AG04450 (cell line): ENCODE data around the gene FOXJ3. TPM values are rescaled to one million over a fixed set of nuclear protein-coding genes. Genes with fewer than 3 reads are reported as not detected.
A peak's percentile ranks its signal among the peaks of the same experiment; 100 is the strongest.

Experiments
- CTCF ChIA-PET: fragments of 300-600, 350-600 bp; formaldehyde crosslinking; extraction: SDS; loops from one replicate; lab custom pipeline; 2022; ENCODE audit warnings: antibody characterized with exemption, inconsistent platforms; lab: Charles Lee
- POLR2A ChIA-PET: fragments of 350-600 bp; formaldehyde crosslinking; extraction: SDS; loops from one replicate; lab custom pipeline; 2021; ENCODE audit warnings: antibody characterized with exemption, inconsistent platforms; lab: Yijun Ruan, JAX
- DNase-seq: peaks from one replicate; pipeline ENCODE4 v3.0.0-alpha.2; 2011; ENCODE audit warnings: low read depth, low spot score
- H3K27ac ChIP-seq: one replicate; pipeline ENCODE4 v1.5.1; 2012; ENCODE audit warnings: low read depth, low read length, control low read depth
- H3K27me3 ChIP-seq: one replicate; pipeline ENCODE4 v1.6.0; 2012; ENCODE audit warnings: low read length; ENCODE audit not compliant: control insufficient read depth, insufficient read depth
- H3K4me3 ChIP-seq: 2 replicates; pipeline ENCODE4 v1.5.1; 2011; ENCODE audit warnings: mild to moderate bottlenecking, low read depth, low read length, control low read depth
- H3K9me3 ChIP-seq: 2 replicates; pipeline ENCODE4 v1.5.1; 2012; ENCODE audit warnings: low read length; ENCODE audit not compliant: control insufficient read depth, insufficient read depth
- polyA plus RNA-seq: library from polyadenylated mRNA; depleted of rRNA; stranded (reverse); fragments of >200 nt; gene quantifications from 2 replicates; pipeline ENCODE4 v1.2.3, GENCODE V29; 2011
- TF ChIP-seq, protein P1 (sequence below): IDR thresholded peaks from 2 replicates; pipeline ENCODE4 v1.5.1; 2011; ENCODE audit warnings: low read depth, low read length, control low read depth, inconsistent platforms

The FOXJ3 gene
- polyA plus RNA-seq, 1 experiment: 36.2 TPM

DNA sequence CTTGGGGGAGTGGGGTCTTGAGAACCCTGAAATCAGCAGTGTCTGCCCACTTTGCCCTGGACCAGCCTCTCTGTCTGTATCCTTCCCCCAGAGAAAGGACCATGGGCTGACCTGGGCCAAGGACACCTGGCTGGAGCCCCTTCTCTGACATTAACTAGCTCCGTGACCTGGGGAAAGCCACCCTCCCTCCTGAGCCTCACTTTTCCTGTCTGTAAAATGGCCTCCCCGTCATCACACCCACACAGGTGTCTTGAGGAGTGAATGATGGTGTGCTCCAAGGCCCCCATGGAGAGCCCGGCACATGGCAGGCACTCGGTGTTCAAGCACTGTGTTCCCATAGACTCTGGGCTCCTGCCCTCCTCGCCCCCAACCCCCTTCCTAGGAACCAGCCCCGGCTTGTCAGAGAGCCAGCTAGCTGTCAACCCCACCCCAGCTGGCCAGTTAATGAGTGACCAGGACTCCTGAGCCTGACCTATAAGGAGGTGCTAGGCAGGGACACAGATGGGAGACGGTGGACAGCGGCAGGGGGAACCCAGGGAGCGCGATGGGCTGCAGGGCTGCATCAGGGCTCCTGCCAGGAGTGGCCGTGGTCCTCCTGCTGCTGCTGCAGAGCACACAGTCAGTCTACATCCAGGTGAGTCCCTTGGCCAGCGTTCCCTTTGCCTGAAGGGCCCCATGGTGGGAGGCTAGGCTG is 182.0 kb downstream of the FOXJ3 start, which contains the start of gene GUCA2B:
GUCA2B (plus strand) TSS at position 504 of the 694 bp plus-strand sequence; CDS start at position 545, 41 bp downstream.
- H3K4me3 ChIP-seq: no peak within 1 kb of the TSS
- TF ChIP-seq, protein P1, sequence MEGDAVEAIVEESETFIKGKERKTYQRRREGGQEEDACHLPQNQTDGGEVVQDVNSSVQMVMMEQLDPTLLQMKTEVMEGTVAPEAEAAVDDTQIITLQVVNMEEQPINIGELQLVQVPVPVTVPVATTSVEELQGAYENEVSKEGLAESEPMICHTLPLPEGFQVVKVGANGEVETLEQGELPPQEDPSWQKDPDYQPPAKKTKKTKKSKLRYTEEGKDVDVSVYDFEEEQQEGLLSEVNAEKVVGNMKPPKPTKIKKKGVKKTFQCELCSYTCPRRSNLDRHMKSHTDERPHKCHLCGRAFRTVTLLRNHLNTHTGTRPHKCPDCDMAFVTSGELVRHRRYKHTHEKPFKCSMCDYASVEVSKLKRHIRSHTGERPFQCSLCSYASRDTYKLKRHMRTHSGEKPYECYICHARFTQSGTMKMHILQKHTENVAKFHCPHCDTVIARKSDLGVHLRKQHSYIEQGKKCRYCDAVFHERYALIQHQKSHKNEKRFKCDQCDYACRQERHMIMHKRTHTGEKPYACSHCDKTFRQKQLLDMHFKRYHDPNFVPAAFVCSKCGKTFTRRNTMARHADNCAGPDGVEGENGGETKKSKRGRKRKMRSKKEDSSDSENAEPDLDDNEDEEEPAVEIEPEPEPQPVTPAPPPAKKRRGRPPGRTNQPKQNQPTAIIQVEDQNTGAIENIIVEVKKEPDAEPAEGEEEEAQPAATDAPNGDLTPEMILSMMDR: no peak
- ChIA-PET CTCF (interaction anchor here (1.7 kb wide), 1 partner anchor 20 kb away, joined by 8 read pairs; no protein-coding TSS in a partner anchor), POLR2A (no interaction called here)
- peaks cover 10% of the 10 kb centered on the region for H3K27me3 ChIP-seq
- DNase-seq: no peak
- H3K27ac ChIP-seq: no peak within 1 kb of the TSS
- no peaks in the 10 kb centered on the region for H3K9me3 ChIP-seq

GRCh38 chr1:42152119-42152518 is 182.9 kb downstream of the FOXJ3 start:
- TF ChIP-seq, protein P1: no peak
- no peak for DNase-seq
- H3K27ac ChIP-seq: no peak overlapping the region
- H3K4me3 ChIP-seq: no peak overlapping the region
- peaks cover 10% of the 10 kb centered on the region for H3K27me3 ChIP-seq
- H3K9me3 ChIP-seq: no peaks in the 10 kb centered on the region
- POLR2A ChIA-PET: no interaction called here
- CTCF ChIA-PET: interaction anchor here (1.7 kb wide), 1 partner anchor 21 kb away, joined by 8 read pairs; no protein-coding TSS in a partner anchor

DNA sequence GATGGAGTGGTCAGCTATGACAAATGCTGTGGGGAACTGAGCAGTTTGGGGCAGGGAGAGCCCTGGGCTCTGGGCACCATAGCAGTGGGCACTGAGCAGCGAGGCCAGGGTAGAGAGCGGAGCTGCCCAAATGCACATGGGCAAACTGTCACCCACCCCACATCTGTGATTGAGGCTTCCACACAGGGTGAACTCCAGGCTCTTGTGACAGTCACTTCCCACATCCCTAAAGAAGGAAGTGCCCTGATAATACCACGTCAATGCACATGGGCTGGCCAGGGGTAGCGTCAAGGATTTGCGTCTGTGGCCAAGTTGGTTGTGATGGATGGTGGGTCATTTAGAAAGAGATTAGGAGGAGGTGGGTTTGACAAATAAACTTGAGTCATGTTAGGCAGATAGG is 184.4 kb downstream of the FOXJ3 start:
- Histone ChIP-seq H3K27me3 (peaks cover 20% of the 10 kb centered on the region), H3K27ac (no peak overlapping the region), H3K9me3 (no peaks in the 10 kb centered on the region), H3K4me3 (no peak overlapping the region)
- POLR2A ChIA-PET: no interaction called here
- CTCF ChIA-PET: no interaction called here
- DNase-seq: no peak
- TF ChIP-seq, protein P1: no peak

DNA sequence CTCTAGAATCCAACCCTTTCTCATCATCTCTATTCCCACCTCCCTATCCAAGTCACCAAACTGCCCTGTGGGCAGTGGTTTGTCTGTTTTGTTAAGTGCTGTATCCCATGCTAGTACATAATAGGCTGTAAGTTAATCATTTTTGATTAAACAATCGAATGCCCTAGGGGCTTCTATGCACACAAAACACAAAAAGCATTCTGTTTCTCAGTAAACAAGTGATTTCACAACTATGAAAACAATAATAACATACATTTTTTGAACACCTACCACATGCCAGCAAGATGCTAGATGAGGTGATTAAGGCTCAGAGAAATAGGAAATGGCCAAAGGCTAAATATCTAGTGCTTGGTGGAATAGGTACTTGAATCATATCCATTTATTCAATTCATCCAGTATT is 186.9 kb downstream of the FOXJ3 start:
- ChIA-PET POLR2A (no interaction called here), CTCF (interaction anchor here (1.1 to 3.9 kb wide), 3 partner anchors 23 to 433 kb away, joined by 3 to 22 read pairs (median 6); no protein-coding TSS in a partner anchor)
- no peak for DNase-seq
- TF ChIP-seq, protein P1: no peak
- H3K27me3 ChIP-seq: peaks cover 38% of the 10 kb centered on the region
- no peak overlapping the region for H3K27ac ChIP-seq
- no peaks in the 10 kb centered on the region for H3K9me3 ChIP-seq
- no peak overlapping the region for H3K4me3 ChIP-seq

GRCh38 chr1:42146626-42147320 is 188.3 kb downstream of the FOXJ3 start:
- Histone ChIP-seq H3K4me3 (no peak overlapping the region), H3K9me3 (no peaks in the 10 kb centered on the region), H3K27ac (no peak overlapping the region), H3K27me3 (peaks cover 38% of the 10 kb centered on the region)
- no peak for DNase-seq
- POLR2A ChIA-PET: no interaction called here
- CTCF ChIA-PET: interaction anchor here (0.6 to 3.9 kb wide), 15 partner anchors 9 to 611 kb away, joined by 3 to 22 read pairs (median 3); no protein-coding TSS in a partner anchor
- TF ChIP-seq, protein P1: peak; percentile 87
